GM23338 (cell line): ENCODE measurements around the gene ZNF561.

Experiments used
- CREB1 ChIP-seq: fragments of 250-450 bp; sonication (Bioruptor Pico); IDR thresholded peaks from 2 replicates; pipeline ENCODE4 v1.5.0; 2020; ENCODE audit warnings: low read depth, mild to moderate bottlenecking, moderate library complexity
- EZH2 ChIP-seq: fragments of 200-600 bp; sonication (generic); IDR thresholded peaks from one replicate; pipeline ENCODE4 v1.8.0; 2017; ENCODE audit warnings: antibody characterized with exemption, mild to moderate bottlenecking, low read depth; ENCODE audit not compliant: unreplicated experiment
- EZH2phosphoT487 ChIP-seq: fragments of 200-600 bp; sonication (generic); IDR thresholded peaks from one replicate; pipeline ENCODE4 v1.8.1; 2018; ENCODE audit warnings: antibody characterized with exemption; ENCODE audit not compliant: unreplicated experiment
- JUNB ChIP-seq: IDR thresholded peaks from one replicate; pipeline ENCODE4 v1.6.1; 2016; ENCODE audit warnings: antibody characterized with exemption; ENCODE audit not compliant: unreplicated experiment
- NANOG ChIP-seq: IDR thresholded peaks from 2 replicates; pipeline ENCODE4 v1.6.1; 2016; ENCODE audit warnings: antibody characterized with exemption, borderline replicate concordance
- POLR2AphosphoS5 ChIP-seq: IDR thresholded peaks from 2 replicates; pipeline ENCODE4 v1.6.1; 2016; ENCODE audit warnings: antibody characterized with exemption, low read depth
- STAT1 ChIP-seq: IDR thresholded peaks from one replicate; pipeline ENCODE4 v1.6.1; 2016; ENCODE audit warnings: antibody characterized with exemption; ENCODE audit not compliant: unreplicated experiment
- ZNF114 ChIP-seq: fragments of 250-450 bp; sonication (Bioruptor Pico); IDR thresholded peaks from 2 replicates; pipeline ENCODE4 v1.5.0; 2020; ENCODE audit warnings: mild to moderate bottlenecking, moderate library complexity
- ZNF331 ChIP-seq: fragments of 250-450 bp; sonication (Bioruptor Pico); IDR thresholded peaks from 2 replicates; pipeline ENCODE4 v1.5.0; 2020; ENCODE audit warnings: low read depth, mild to moderate bottlenecking, moderate library complexity
- TF ChIP-seq, protein P1 (sequence below), 2 experiments: fragments of 200-600 bp in 1 of 2; sonication (generic) in 1 of 2; conservative IDR thresholded peaks; 2 replicates each; pipeline versions ENCODE4 v1.5.1 to v1.6.1; 2016 to 2017; ENCODE audit warnings: antibody characterized with exemption in 2 of 2, low read depth in 2 of 2, mild to moderate bottlenecking in 2 of 2, moderate library complexity in 1 of 2
- TF ChIP-seq, protein P2 (sequence below): IDR thresholded peaks from one replicate; pipeline ENCODE4 v1.6.1; 2018; ENCODE audit warnings: antibody characterized with exemption; ENCODE audit not compliant: unreplicated experiment
- TF ChIP-seq, protein P3 (sequence below): IDR thresholded peaks from 2 replicates; pipeline ENCODE4 v1.6.1; 2016; ENCODE audit warnings: antibody characterized with exemption
- TF ChIP-seq, protein P4 (sequence below): fragments of 250-450 bp; sonication (Bioruptor Pico); IDR thresholded peaks from 2 replicates; pipeline ENCODE4 v1.5.0; 2020; ENCODE audit warnings: mild to moderate bottlenecking, moderate library complexity

DNA sequence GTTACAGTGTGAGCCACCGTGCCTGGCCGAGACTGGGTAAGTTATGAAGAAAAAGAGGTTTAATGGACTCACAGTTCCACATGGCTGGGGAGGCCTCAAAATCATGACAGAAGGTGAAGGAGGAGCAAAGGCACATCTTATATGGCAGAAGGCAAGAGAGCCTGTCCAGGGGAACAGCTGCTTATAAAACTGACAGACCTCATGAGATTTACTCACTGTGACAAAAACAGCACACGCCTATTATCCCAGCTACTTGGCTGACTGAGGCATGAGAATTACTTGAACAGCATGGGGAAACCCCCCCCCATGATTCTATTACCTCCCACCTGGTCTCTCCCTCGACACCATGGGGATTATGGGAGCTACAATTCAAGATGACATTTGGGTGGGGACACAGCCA, 23.4 kb upstream of the ZNF561 start:
- TF ChIP-seq, protein P1, sequence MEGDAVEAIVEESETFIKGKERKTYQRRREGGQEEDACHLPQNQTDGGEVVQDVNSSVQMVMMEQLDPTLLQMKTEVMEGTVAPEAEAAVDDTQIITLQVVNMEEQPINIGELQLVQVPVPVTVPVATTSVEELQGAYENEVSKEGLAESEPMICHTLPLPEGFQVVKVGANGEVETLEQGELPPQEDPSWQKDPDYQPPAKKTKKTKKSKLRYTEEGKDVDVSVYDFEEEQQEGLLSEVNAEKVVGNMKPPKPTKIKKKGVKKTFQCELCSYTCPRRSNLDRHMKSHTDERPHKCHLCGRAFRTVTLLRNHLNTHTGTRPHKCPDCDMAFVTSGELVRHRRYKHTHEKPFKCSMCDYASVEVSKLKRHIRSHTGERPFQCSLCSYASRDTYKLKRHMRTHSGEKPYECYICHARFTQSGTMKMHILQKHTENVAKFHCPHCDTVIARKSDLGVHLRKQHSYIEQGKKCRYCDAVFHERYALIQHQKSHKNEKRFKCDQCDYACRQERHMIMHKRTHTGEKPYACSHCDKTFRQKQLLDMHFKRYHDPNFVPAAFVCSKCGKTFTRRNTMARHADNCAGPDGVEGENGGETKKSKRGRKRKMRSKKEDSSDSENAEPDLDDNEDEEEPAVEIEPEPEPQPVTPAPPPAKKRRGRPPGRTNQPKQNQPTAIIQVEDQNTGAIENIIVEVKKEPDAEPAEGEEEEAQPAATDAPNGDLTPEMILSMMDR (conservative IDR thresholded peaks at IDR 0.05; ENCODE audit: low read depth in 2 of 2), result no peak
- TF ChIP-seq POLR2AphosphoS5, result no peak
- TF ChIP-seq STAT1, result no peak
- no peak for TF ChIP-seq EZH2
- TF ChIP-seq, protein P2, sequence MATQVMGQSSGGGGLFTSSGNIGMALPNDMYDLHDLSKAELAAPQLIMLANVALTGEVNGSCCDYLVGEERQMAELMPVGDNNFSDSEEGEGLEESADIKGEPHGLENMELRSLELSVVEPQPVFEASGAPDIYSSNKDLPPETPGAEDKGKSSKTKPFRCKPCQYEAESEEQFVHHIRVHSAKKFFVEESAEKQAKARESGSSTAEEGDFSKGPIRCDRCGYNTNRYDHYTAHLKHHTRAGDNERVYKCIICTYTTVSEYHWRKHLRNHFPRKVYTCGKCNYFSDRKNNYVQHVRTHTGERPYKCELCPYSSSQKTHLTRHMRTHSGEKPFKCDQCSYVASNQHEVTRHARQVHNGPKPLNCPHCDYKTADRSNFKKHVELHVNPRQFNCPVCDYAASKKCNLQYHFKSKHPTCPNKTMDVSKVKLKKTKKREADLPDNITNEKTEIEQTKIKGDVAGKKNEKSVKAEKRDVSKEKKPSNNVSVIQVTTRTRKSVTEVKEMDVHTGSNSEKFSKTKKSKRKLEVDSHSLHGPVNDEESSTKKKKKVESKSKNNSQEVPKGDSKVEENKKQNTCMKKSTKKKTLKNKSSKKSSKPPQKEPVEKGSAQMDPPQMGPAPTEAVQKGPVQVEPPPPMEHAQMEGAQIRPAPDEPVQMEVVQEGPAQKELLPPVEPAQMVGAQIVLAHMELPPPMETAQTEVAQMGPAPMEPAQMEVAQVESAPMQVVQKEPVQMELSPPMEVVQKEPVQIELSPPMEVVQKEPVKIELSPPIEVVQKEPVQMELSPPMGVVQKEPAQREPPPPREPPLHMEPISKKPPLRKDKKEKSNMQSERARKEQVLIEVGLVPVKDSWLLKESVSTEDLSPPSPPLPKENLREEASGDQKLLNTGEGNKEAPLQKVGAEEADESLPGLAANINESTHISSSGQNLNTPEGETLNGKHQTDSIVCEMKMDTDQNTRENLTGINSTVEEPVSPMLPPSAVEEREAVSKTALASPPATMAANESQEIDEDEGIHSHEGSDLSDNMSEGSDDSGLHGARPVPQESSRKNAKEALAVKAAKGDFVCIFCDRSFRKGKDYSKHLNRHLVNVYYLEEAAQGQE, result no peak
- no peak for TF ChIP-seq JUNB
- TF ChIP-seq EZH2phosphoT487, result no peak
- TF ChIP-seq, protein P3, sequence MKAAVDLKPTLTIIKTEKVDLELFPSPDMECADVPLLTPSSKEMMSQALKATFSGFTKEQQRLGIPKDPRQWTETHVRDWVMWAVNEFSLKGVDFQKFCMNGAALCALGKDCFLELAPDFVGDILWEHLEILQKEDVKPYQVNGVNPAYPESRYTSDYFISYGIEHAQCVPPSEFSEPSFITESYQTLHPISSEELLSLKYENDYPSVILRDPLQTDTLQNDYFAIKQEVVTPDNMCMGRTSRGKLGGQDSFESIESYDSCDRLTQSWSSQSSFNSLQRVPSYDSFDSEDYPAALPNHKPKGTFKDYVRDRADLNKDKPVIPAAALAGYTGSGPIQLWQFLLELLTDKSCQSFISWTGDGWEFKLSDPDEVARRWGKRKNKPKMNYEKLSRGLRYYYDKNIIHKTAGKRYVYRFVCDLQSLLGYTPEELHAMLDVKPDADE, result no peak
- TF ChIP-seq ZNF114, result no peak
- no peak for TF ChIP-seq CREB1 (CRISPR knock-in tag)
- no peak for TF ChIP-seq ZNF331 (CRISPR knock-in tag)
- no peak for TF ChIP-seq NANOG
- TF ChIP-seq, protein P4, sequence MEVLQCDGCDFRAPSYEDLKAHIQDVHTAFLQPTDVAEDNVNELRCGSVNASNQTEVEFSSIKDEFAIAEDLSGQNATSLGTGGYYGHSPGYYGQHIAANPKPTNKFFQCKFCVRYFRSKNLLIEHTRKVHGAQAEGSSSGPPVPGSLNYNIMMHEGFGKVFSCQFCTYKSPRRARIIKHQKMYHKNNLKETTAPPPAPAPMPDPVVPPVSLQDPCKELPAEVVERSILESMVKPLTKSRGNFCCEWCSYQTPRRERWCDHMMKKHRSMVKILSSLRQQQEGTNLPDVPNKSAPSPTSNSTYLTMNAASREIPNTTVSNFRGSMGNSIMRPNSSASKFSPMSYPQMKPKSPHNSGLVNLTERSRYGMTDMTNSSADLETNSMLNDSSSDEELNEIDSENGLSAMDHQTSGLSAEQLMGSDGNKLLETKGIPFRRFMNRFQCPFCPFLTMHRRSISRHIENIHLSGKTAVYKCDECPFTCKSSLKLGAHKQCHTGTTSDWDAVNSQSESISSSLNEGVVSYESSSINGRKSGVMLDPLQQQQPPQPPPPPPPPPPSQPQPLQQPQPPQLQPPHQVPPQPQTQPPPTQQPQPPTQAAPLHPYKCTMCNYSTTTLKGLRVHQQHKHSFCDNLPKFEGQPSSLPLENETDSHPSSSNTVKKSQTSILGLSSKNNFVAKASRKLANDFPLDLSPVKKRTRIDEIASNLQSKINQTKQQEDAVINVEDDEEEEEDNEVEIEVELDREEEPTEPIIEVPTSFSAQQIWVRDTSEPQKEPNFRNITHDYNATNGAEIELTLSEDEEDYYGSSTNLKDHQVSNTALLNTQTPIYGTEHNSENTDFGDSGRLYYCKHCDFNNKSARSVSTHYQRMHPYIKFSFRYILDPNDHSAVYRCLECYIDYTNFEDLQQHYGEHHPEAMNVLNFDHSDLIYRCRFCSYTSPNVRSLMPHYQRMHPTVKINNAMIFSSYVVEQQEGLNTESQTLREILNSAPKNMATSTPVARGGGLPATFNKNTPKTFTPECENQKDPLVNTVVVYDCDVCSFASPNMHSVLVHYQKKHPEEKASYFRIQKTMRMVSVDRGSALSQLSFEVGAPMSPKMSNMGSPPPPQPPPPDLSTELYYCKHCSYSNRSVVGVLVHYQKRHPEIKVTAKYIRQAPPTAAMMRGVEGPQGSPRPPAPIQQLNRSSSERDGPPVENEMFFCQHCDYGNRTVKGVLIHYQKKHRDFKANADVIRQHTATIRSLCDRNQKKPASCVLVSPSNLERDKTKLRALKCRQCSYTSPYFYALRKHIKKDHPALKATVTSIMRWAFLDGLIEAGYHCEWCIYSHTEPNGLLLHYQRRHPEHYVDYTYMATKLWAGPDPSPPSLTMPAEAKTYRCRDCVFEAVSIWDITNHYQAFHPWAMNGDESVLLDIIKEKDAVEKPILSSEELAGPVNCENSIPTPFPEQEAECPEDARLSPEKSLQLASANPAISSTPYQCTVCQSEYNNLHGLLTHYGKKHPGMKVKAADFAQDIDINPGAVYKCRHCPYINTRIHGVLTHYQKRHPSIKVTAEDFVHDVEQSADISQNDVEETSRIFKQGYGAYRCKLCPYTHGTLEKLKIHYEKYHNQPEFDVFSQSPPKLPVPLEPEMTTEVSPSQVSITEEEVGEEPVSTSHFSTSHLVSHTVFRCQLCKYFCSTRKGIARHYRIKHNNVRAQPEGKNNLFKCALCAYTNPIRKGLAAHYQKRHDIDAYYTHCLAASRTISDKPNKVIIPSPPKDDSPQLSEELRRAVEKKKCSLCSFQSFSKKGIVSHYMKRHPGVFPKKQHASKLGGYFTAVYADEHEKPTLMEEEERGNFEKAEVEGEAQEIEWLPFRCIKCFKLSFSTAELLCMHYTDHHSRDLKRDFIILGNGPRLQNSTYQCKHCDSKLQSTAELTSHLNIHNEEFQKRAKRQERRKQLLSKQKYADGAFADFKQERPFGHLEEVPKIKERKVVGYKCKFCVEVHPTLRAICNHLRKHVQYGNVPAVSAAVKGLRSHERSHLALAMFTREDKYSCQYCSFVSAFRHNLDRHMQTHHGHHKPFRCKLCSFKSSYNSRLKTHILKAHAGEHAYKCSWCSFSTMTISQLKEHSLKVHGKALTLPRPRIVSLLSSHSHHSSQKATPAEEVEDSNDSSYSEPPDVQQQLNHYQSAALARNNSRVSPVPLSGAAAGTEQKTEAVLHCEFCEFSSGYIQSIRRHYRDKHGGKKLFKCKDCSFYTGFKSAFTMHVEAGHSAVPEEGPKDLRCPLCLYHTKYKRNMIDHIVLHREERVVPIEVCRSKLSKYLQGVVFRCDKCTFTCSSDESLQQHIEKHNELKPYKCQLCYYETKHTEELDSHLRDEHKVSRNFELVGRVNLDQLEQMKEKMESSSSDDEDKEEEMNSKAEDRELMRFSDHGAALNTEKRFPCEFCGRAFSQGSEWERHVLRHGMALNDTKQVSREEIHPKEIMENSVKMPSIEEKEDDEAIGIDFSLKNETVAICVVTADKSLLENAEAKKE, result no peak
